PFSK-1 (cell line): ENCODE measurements around the gene NHSL2.

Experiments used
- POLR2AphosphoS5 ChIP-seq: IDR thresholded peaks from 2 replicates; pipeline ENCODE4 v1.6.1; 2012; ENCODE audit warnings: low read depth, mild to moderate bottlenecking, control low read depth, low read length, moderate library complexity
- SIN3A ChIP-seq: IDR thresholded peaks from 2 replicates; pipeline ENCODE4 v1.6.1; 2012; ENCODE audit warnings: mild to moderate bottlenecking, low read length, moderate library complexity, borderline replicate concordance; ENCODE audit not compliant: insufficient read depth
- TAF1 ChIP-seq: IDR thresholded peaks from 2 replicates; pipeline ENCODE4 v1.6.1; 2012; ENCODE audit warnings: low read length, control low read depth, borderline replicate concordance; ENCODE audit not compliant: insufficient read depth
- TF ChIP-seq, protein P1 (sequence below), 2 experiments: IDR thresholded peaks; 2 replicates each; pipeline versions ENCODE4 v1.6.1 to v1.8.0; 2011 to 2012; ENCODE audit warnings: low read depth in 2 of 2, low read length in 2 of 2, control low read depth in 1 of 2, inconsistent platforms in 1 of 2, mild to moderate bottlenecking in 1 of 2, moderate library complexity in 1 of 2; ENCODE audit not compliant: insufficient read depth in 1 of 2

DNA sequence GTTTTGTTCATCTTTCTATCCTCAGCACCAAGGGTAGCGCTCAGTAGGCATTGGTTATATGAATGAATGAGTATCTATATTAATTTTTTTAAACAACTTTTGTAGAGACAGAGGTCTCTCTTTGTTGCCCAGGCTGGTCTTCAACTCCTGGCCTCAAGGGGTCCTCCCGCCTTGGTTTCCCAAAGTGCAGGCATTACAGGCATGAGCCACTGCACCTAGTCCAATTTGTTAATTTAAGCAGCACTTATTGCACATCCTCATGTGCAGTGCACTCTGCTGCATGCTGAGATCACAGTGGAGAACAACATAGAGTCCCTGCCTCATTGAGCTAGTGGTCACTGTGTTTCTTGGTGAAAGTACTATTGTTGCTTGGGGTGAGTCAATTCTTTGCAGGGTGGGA, 94.4 kb downstream of the NHSL2 start:
- no peak for TF ChIP-seq POLR2AphosphoS5
- no peak for TF ChIP-seq SIN3A
- TF ChIP-seq, protein P1, sequence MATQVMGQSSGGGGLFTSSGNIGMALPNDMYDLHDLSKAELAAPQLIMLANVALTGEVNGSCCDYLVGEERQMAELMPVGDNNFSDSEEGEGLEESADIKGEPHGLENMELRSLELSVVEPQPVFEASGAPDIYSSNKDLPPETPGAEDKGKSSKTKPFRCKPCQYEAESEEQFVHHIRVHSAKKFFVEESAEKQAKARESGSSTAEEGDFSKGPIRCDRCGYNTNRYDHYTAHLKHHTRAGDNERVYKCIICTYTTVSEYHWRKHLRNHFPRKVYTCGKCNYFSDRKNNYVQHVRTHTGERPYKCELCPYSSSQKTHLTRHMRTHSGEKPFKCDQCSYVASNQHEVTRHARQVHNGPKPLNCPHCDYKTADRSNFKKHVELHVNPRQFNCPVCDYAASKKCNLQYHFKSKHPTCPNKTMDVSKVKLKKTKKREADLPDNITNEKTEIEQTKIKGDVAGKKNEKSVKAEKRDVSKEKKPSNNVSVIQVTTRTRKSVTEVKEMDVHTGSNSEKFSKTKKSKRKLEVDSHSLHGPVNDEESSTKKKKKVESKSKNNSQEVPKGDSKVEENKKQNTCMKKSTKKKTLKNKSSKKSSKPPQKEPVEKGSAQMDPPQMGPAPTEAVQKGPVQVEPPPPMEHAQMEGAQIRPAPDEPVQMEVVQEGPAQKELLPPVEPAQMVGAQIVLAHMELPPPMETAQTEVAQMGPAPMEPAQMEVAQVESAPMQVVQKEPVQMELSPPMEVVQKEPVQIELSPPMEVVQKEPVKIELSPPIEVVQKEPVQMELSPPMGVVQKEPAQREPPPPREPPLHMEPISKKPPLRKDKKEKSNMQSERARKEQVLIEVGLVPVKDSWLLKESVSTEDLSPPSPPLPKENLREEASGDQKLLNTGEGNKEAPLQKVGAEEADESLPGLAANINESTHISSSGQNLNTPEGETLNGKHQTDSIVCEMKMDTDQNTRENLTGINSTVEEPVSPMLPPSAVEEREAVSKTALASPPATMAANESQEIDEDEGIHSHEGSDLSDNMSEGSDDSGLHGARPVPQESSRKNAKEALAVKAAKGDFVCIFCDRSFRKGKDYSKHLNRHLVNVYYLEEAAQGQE (IDR thresholded peaks at IDR 0.05; ENCODE audit: insufficient read depth in 1 of 2, low read depth in 2 of 2, low read length in 2 of 2) = no peak
- TF ChIP-seq TAF1 = no peak
